ENCODE measurements around the gene MAN1B1.
A peak's percentile ranks its signal among the peaks of the same experiment; 100 is the strongest.

The MAN1B1 gene

GRCh38 chr9:137075275-137075775 lies 11.5 kb upstream of the MAN1B1 start:
- ATAC-seq, result no peak
- TF ChIP-seq, protein P1, sequence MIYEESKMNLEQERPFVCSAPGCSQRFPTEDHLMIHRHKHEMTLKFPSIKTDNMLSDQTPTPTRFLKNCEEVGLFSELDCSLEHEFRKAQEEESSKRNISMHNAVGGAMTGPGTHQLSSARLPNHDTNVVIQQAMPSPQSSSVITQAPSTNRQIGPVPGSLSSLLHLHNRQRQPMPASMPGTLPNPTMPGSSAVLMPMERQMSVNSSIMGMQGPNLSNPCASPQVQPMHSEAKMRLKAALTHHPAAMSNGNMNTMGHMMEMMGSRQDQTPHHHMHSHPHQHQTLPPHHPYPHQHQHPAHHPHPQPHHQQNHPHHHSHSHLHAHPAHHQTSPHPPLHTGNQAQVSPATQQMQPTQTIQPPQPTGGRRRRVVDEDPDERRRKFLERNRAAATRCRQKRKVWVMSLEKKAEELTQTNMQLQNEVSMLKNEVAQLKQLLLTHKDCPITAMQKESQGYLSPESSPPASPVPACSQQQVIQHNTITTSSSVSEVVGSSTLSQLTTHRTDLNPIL (CRISPR knock-in tag; IDR thresholded peaks at IDR 0.05; ENCODE audit: low read depth), result no peak
- TF ChIP-seq RARB (CRISPR knock-in tag; IDR thresholded peaks at IDR 0.05) (no peak), ZFP30 (CRISPR knock-in tag; IDR thresholded peaks at IDR 0.05) (no peak)
- TF ChIP-seq, protein P2, sequence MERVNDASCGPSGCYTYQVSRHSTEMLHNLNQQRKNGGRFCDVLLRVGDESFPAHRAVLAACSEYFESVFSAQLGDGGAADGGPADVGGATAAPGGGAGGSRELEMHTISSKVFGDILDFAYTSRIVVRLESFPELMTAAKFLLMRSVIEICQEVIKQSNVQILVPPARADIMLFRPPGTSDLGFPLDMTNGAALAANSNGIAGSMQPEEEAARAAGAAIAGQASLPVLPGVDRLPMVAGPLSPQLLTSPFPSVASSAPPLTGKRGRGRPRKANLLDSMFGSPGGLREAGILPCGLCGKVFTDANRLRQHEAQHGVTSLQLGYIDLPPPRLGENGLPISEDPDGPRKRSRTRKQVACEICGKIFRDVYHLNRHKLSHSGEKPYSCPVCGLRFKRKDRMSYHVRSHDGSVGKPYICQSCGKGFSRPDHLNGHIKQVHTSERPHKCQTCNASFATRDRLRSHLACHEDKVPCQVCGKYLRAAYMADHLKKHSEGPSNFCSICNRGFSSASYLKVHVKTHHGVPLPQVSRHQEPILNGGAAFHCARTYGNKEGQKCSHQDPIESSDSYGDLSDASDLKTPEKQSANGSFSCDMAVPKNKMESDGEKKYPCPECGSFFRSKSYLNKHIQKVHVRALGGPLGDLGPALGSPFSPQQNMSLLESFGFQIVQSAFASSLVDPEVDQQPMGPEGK (CRISPR knock-in tag; IDR thresholded peaks at IDR 0.05; ENCODE audit: borderline replicate concordance), result no peak

DNA sequence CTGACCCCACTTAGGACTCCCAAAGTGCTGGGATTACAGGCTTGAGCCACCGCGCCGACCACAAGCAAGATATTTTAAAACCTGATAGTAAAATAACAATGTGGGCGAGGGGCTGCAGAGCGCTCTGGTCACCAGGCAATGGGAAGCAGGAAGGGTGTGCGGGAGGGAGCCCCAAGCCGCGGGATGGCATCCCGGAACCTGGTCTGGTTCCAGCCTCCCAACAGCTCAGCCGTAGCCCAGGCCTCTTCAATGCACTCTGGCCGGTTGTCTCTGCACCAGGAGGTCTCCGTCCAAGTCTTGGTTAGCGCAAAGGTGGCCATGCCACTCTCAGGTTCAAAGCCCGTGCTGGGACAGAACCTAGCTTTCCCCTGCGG lies 10.2 kb upstream of the MAN1B1 start:
- ATAC-seq, result no peak; the same call in 2 of the 3 replicates
- TF ChIP-seq CSDC2 (CRISPR knock-in tag; IDR thresholded peaks at IDR 0.05), result no peak
- TF ChIP-seq ZFP30 (CRISPR knock-in tag; IDR thresholded peaks at IDR 0.05), result no peak
- TF ChIP-seq ZNF8 (CRISPR knock-in tag; IDR thresholded peaks at IDR 0.05), result no peak
- no peak for TF ChIP-seq GLIS3 (CRISPR knock-in tag; IDR thresholded peaks at IDR 0.05)
- no peak for TF ChIP-seq TOX (CRISPR knock-in tag; IDR thresholded peaks at IDR 0.05; ENCODE audit: borderline replicate concordance)
- no peak for TF ChIP-seq ZNF70 (CRISPR knock-in tag; IDR thresholded peaks at IDR 0.05)
- no peak for TF ChIP-seq TCF4 (CRISPR knock-in tag; IDR thresholded peaks at IDR 0.05; ENCODE audit: borderline replicate concordance)
- TF ChIP-seq, protein P3, sequence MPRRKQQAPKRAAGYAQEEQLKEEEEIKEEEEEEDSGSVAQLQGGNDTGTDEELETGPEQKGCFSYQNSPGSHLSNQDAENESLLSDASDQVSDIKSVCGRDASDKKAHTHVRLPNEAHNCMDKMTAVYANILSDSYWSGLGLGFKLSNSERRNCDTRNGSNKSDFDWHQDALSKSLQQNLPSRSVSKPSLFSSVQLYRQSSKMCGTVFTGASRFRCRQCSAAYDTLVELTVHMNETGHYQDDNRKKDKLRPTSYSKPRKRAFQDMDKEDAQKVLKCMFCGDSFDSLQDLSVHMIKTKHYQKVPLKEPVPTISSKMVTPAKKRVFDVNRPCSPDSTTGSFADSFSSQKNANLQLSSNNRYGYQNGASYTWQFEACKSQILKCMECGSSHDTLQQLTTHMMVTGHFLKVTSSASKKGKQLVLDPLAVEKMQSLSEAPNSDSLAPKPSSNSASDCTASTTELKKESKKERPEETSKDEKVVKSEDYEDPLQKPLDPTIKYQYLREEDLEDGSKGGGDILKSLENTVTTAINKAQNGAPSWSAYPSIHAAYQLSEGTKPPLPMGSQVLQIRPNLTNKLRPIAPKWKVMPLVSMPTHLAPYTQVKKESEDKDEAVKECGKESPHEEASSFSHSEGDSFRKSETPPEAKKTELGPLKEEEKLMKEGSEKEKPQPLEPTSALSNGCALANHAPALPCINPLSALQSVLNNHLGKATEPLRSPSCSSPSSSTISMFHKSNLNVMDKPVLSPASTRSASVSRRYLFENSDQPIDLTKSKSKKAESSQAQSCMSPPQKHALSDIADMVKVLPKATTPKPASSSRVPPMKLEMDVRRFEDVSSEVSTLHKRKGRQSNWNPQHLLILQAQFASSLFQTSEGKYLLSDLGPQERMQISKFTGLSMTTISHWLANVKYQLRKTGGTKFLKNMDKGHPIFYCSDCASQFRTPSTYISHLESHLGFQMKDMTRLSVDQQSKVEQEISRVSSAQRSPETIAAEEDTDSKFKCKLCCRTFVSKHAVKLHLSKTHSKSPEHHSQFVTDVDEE (CRISPR knock-in tag; IDR thresholded peaks at IDR 0.05), result no peak
- TF ChIP-seq, protein P4, sequence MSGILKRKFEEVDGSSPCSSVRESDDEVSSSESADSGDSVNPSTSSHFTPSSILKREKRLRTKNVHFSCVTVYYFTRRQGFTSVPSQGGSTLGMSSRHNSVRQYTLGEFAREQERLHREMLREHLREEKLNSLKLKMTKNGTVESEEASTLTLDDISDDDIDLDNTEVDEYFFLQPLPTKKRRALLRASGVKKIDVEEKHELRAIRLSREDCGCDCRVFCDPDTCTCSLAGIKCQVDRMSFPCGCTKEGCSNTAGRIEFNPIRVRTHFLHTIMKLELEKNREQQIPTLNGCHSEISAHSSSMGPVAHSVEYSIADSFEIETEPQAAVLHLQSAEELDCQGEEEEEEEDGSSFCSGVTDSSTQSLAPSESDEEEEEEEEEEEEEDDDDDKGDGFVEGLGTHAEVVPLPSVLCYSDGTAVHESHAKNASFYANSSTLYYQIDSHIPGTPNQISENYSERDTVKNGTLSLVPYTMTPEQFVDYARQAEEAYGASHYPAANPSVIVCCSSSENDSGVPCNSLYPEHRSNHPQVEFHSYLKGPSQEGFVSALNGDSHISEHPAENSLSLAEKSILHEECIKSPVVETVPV (CRISPR knock-in tag; IDR thresholded peaks at IDR 0.05), result no peak
- TF ChIP-seq, protein P2 (CRISPR knock-in tag; IDR thresholded peaks at IDR 0.05; ENCODE audit: borderline replicate concordance), result no peak

DNA sequence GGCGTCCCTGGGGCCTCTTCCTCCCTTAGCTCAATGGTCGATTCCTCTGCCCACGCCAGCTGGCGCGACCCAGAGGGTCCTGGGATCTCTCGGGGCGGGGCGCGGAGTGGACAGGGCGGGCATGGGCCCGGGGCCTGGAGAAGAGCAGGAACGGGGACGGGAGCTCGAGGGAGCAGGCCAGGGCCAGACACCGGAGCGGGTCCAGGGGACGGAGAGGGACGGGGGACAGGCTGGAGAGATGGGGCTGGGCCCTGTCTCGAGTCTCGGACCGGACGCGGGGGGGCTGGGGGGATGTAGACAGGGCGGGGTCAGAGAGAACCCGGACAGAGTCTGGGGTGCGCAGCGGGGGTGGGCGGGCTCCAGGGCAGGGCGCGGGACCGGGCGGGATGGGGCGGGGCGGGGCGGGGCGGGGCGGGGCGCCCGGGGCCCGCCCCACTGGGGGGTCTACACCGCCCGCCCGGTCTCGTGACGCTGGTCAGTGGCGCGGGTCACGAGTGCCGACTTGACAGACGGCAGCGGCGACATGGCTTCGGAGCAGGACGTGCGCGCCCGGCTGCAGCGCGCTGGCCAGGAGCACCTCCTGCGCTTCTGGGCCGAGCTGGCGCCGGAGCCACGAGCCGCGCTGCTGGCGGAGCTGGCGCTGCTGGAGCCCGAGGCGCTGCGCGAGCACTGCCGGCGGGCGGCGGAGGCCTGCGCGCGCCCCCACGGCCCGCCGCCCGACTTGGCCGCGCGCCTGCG lies 9.6 kb upstream of the MAN1B1 start, which contains the start of gene UAP1L1:
Gene UAP1L1, plus strand, starts transcription at position 508 of the 738 bp plus-strand sequence. Its CDS starts 16 bp downstream, at position 524.
- ATAC-seq, result peak; percentile 73
- TF ChIP-seq ZNF8 (CRISPR knock-in tag; IDR thresholded peaks at IDR 0.05), result no peak

- ATAC-seq, result peak; percentile 12; the same call in 1 of the 3 replicates
- TF ChIP-seq, protein P1 (CRISPR knock-in tag; IDR thresholded peaks at IDR 0.05; ENCODE audit: low read depth), result no peak
- no peak for TF ChIP-seq CSDC2 (CRISPR knock-in tag; IDR thresholded peaks at IDR 0.05)
- TF ChIP-seq, protein P3 (CRISPR knock-in tag; IDR thresholded peaks at IDR 0.05), result no peak
- no peak for TF ChIP-seq ZC3H10 (CRISPR knock-in tag; IDR thresholded peaks at IDR 0.05)
- no peak for TF ChIP-seq ISL1 (CRISPR knock-in tag; IDR thresholded peaks at IDR 0.05)
- no peak for TF ChIP-seq ZNF565 (CRISPR knock-in tag; conservative IDR thresholded peaks at IDR 0.05; ENCODE audit: low read depth)
- no peak for TF ChIP-seq BACH2 (CRISPR knock-in tag; IDR thresholded peaks at IDR 0.05; ENCODE audit: borderline replicate concordance)
- no peak for TF ChIP-seq RARB (CRISPR knock-in tag; IDR thresholded peaks at IDR 0.05)
- no peak for TF ChIP-seq ZFP3 (CRISPR knock-in tag; IDR thresholded peaks at IDR 0.05)
Observed at GRCh38 chr9:137077758-137078693, 8.8 kb upstream of the MAN1B1 start.
